GM12801 (cell line): ENCODE results near the gene BBS9.

Source experiments
- CTCF ChIP-seq: IDR thresholded peaks from one replicate; pipeline ENCODE4 v1.5.1; 2011; ENCODE audit warnings: control low read depth; ENCODE audit not compliant: insufficient read length; ENCODE audit errors: extremely low read depth

The BBS9 gene

GRCh38 chr7:33388332-33388731 lies 259.0 kb downstream of the BBS9 start:
- no peak for TF ChIP-seq CTCF

GRCh38 chr7:33392148-33392547 lies 262.8 kb downstream of the BBS9 start:
- no peak for TF ChIP-seq CTCF

GRCh38 chr7:33393770-33394169 lies 264.4 kb downstream of the BBS9 start:
- no peak for TF ChIP-seq CTCF

GRCh38 chr7:33395340-33395739 lies 266.0 kb downstream of the BBS9 start:
- no peak for TF ChIP-seq CTCF

- TF ChIP-seq CTCF: no peak
Measured at GRCh38 chr7:33399528-33400213, 270.3 kb downstream of the BBS9 start.

GRCh38 chr7:33400214-33400538 lies 270.8 kb downstream of the BBS9 start:
- TF ChIP-seq CTCF: no peak

- TF ChIP-seq CTCF: no peak
Measured at GRCh38 chr7:33410266-33410665, 280.9 kb downstream of the BBS9 start.
